ENCODE results near the gene C16orf78. TPM values are rescaled to one million over a fixed set of nuclear protein-coding genes. Genes with fewer than 3 reads are reported as not detected.

Gene C16orf78
- total RNA-seq, 1 experiment from 2014 or later: not detected

DNA sequence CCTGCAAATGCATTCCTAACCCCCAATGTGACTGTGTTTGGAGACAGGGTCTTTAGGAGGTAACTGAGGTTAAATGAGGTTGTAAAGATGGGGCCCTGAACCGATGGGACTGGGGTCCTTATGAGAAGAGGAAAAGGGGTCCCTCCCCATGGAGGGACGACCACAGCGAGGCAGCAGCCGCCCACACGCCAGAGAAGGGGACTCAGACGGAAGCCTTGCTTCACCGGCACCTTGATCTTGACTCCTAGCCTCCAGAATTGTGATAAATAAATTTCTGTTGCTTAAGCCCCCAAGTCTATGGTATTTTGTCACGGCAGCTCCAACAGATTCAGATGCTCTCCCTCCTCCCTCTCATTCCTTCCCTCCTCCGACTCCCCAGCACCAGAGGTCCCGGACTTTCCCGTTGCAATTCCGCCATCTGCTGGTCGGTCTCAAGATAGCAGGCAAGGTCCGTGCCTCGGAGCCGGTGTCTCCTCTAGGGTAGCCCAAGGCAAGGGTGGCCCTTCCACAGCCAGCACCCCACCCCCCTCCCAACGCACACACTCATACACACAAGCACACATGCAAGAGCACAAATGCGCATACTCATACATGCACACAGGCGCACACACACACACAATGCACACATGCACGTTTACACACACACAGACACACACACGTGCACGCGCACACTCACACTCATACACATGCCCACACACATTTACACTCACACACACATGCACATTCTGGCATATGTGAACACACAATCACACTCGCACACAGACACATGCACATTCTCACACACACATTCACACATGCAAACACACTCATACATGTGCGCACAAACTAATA is 23.1 kb upstream of the C16orf78 start:
- peak; percentile 71 for DNase-seq (ENCODE audit: low spot score)
- no peaks in the 10 kb centered on the region for H3K9me3 ChIP-seq (ENCODE audit: low read depth, low read length, poor library complexity, severe bottlenecking)
- no peaks in the 10 kb centered on the region for H3K4me1 ChIP-seq (ENCODE audit: insufficient read depth, low read length, poor library complexity, severe bottlenecking)
- H3K27me3 ChIP-seq (replicated peaks; ENCODE audit: insufficient read depth, low read depth, low read length, poor library complexity): peaks cover 18% of the 10 kb centered on the region
- CTCF ChIA-PET: interaction anchor here (0.5 kb wide), 1 partner anchor 130 kb away, joined by 6 read pairs; no protein-coding TSS in a partner anchor
- no peak overlapping the region for H3K27ac ChIP-seq (ENCODE audit: low read depth, low read length, poor library complexity, severe bottlenecking)
- H3K4me3 ChIP-seq (ENCODE audit: low read depth, low read length, poor library complexity, severe bottlenecking): no peak overlapping the region
- BruUV-seq (replicated peaks): no TSS peak
- intact Hi-C loops (cut with micrococcal nuclease; ENCODE audit: unreplicated experiment): loop anchor here (1.0 kb wide), 1 partner anchor 663 kb away; no protein-coding TSS in a partner anchor
- no peaks in the 10 kb centered on the region for H3K36me3 ChIP-seq (ENCODE audit: insufficient read depth, low read length, poor library complexity, severe bottlenecking)
- POLR2A ChIA-PET (ENCODE audit: low non-redundant PET): no interaction called here
- TF ChIP-seq, protein P1, sequence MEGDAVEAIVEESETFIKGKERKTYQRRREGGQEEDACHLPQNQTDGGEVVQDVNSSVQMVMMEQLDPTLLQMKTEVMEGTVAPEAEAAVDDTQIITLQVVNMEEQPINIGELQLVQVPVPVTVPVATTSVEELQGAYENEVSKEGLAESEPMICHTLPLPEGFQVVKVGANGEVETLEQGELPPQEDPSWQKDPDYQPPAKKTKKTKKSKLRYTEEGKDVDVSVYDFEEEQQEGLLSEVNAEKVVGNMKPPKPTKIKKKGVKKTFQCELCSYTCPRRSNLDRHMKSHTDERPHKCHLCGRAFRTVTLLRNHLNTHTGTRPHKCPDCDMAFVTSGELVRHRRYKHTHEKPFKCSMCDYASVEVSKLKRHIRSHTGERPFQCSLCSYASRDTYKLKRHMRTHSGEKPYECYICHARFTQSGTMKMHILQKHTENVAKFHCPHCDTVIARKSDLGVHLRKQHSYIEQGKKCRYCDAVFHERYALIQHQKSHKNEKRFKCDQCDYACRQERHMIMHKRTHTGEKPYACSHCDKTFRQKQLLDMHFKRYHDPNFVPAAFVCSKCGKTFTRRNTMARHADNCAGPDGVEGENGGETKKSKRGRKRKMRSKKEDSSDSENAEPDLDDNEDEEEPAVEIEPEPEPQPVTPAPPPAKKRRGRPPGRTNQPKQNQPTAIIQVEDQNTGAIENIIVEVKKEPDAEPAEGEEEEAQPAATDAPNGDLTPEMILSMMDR (conservative IDR thresholded peaks at IDR 0.05; ENCODE audit: low read depth, low read length): peak; percentile 90
- no peak for TF ChIP-seq EZH2 (IDR thresholded peaks at IDR 0.05; ENCODE audit: borderline replicate concordance, low read depth, low read length, poor library complexity, severe bottlenecking)

DNA sequence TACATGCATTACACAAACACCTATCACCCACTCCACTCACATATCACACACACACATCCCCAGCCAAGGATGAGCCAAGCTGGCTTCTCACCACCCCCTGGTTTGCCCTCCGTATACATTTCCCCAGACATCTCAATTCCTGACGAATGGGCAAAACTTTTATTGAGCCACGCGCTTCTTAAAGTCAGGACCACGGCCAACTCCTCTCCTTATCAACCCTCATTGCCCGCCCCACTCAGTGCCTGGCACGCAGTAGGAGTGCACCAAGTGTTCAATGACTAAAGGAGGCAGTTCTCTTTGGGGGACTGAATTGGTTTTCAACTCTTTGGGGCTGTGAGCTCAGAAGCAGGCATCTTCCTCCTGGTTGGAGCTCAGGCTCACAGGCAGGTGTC is 22.5 kb upstream of the C16orf78 start:
- POLR2A ChIA-PET (ENCODE audit: low non-redundant PET): no interaction called here
- peaks cover 18% of the 10 kb centered on the region for H3K27me3 ChIP-seq (replicated peaks; ENCODE audit: insufficient read depth, low read depth, low read length, poor library complexity)
- H3K4me1 ChIP-seq (ENCODE audit: insufficient read depth, low read length, poor library complexity, severe bottlenecking): no peaks in the 10 kb centered on the region
- no peak for DNase-seq (ENCODE audit: low spot score)
- H3K4me3 ChIP-seq (ENCODE audit: low read depth, low read length, poor library complexity, severe bottlenecking): no peak overlapping the region
- no TSS peak for BruUV-seq (replicated peaks)
- intact Hi-C loops (cut with micrococcal nuclease; ENCODE audit: unreplicated experiment): no loop called here
- H3K27ac ChIP-seq (ENCODE audit: low read depth, low read length, poor library complexity, severe bottlenecking): no peak overlapping the region
- H3K9me3 ChIP-seq (ENCODE audit: low read depth, low read length, poor library complexity, severe bottlenecking): no peaks in the 10 kb centered on the region
- CTCF ChIA-PET: no interaction called here
- H3K36me3 ChIP-seq (ENCODE audit: insufficient read depth, low read length, poor library complexity, severe bottlenecking): no peaks in the 10 kb centered on the region
- no peak for TF ChIP-seq EZH2 (IDR thresholded peaks at IDR 0.05; ENCODE audit: borderline replicate concordance, low read depth, low read length, poor library complexity, severe bottlenecking)
- TF ChIP-seq, protein P1 (conservative IDR thresholded peaks at IDR 0.05; ENCODE audit: low read depth, low read length): no peak

DNA sequence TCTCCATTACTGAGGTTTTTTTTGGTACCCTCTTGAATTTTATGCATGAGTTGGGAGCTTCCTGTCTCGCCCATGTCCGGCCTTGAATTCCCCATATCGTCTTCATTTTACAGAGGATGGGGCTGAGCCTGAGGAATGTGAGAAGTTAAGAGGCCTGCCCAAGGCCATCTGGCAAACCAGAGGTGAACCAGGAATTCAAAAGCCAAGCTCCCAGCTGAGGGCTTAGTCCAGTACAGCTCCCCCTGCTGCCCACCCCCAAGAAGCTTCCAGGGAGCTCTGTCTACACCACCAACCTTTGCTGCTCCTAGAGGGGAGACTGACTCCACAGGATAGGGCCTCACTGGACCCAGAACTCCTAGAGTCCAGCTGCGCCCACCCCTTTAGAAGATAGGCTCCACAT is 20.7 kb upstream of the C16orf78 start:
- Histone ChIP-seq H3K27ac (ENCODE audit: low read depth, low read length, poor library complexity, severe bottlenecking) (no peak overlapping the region), H3K27me3 (replicated peaks; ENCODE audit: insufficient read depth, low read depth, low read length, poor library complexity) (peaks cover 21% of the 10 kb centered on the region), H3K4me3 (ENCODE audit: low read depth, low read length, poor library complexity, severe bottlenecking) (no peak overlapping the region), H3K36me3 (ENCODE audit: insufficient read depth, low read length, poor library complexity, severe bottlenecking) (no peaks in the 10 kb centered on the region), H3K4me1 (ENCODE audit: insufficient read depth, low read length, poor library complexity, severe bottlenecking) (peaks cover 7% of the 10 kb centered on the region), H3K9me3 (ENCODE audit: low read depth, low read length, poor library complexity, severe bottlenecking) (no peaks in the 10 kb centered on the region)
- POLR2A ChIA-PET (ENCODE audit: low non-redundant PET): no interaction called here
- CTCF ChIA-PET: interaction anchor here (0.7 kb wide), 1 partner anchor 70 kb away, joined by 4 read pairs; no protein-coding TSS in a partner anchor
- intact Hi-C loops (cut with micrococcal nuclease; ENCODE audit: unreplicated experiment): no loop called here
- TF ChIP-seq, protein P1 (conservative IDR thresholded peaks at IDR 0.05; ENCODE audit: low read depth, low read length): peak; percentile 52
- TF ChIP-seq EZH2 (IDR thresholded peaks at IDR 0.05; ENCODE audit: borderline replicate concordance, low read depth, low read length, poor library complexity, severe bottlenecking): no peak
- no TSS peak for BruUV-seq (replicated peaks)
- peak; percentile 27 for DNase-seq (ENCODE audit: low spot score)

All from A673 (cell line).